T-cell (primary cell): ENCODE data around the gene TRMT112. TPM values are rescaled to one million over a fixed set of nuclear protein-coding genes. Genes with fewer than 3 reads are reported as not detected.

Source experiments
- ATAC-seq, 4 experiments: fragments of 200-7000 bp in 3 of 4; fragments of 150-1000 bp in 1 of 4; cut with Tn5 transposase; replicated peaks in 1 of 4; 1 replicate in 3 of 4; 2 replicates in 1 of 4; pipeline ENCODE4 v1.10.0; 2021; ENCODE audit warnings: moderate library complexity in 3 of 4, mild to moderate bottlenecking in 2 of 4, moderate number of reproducible peaks in 1 of 4
- CTCF ChIA-PET, 2 donors: fragments of 300-600 bp; sonication (Branson Sonifier 250); formaldehyde crosslinking; loops; one replicate each; lab custom pipeline; 2022; ENCODE audit warnings: antibody characterized with exemption in 2 of 2; lab: Charles Lee
- POLR2A ChIA-PET, 2 donors: fragments of 300-600 bp; sonication (Branson Sonifier 250); formaldehyde crosslinking; loops; one replicate each; lab custom pipeline; 2022; ENCODE audit warnings: antibody characterized with exemption in 2 of 2; lab: Charles Lee
- DNase-seq, 35 experiments: peaks; one replicate each; pipeline versions ENCODE4 v3.0.0 to v3.0.0-alpha.2; 2013 to 2023
- H3K27ac ChIP-seq: one replicate; pipeline ENCODE4 v1.5.1; 2013; ENCODE audit warnings: low read length
- H3K27me3 ChIP-seq, 2 experiments: replicated peaks in 1 of 2; 1 replicate in 1 of 2; 2 replicates in 1 of 2; pipeline versions ENCODE4 v1.6.1 to v1.7.0; 2013; ENCODE audit warnings: low read length in 1 of 2, mixed read lengths in 1 of 2; ENCODE audit not compliant: control insufficient read depth in 2 of 2, insufficient read depth in 2 of 2; ENCODE audit errors: extremely low read depth in 1 of 2
- H3K36me3 ChIP-seq, 2 donors: 1 replicate in 1 of 2; 2 replicates in 1 of 2; pipeline versions ENCODE4 v1.6.1 to v1.7.0; 2013; ENCODE audit warnings: low read length in 1 of 2; ENCODE audit not compliant: control insufficient read depth in 2 of 2, insufficient read depth in 1 of 2; ENCODE audit errors: extremely low read depth in 1 of 2
- H3K4me1 ChIP-seq, 2 experiments: 1 replicate in 1 of 2; 2 replicates in 1 of 2; pipeline versions ENCODE4 v1.6.1 to v1.7.0; 2013; ENCODE audit warnings: low read length in 2 of 2, mixed read lengths in 1 of 2; ENCODE audit not compliant: insufficient read depth in 2 of 2, control insufficient read depth in 1 of 2; ENCODE audit errors: extremely low read depth in 1 of 2
- H3K4me3 ChIP-seq, 2 donors: 1 replicate in 1 of 2; 2 replicates in 1 of 2; pipeline versions ENCODE4 v1.5.1 to v1.7.0; 2013; ENCODE audit warnings: mild to moderate bottlenecking in 2 of 2, low read length in 1 of 2, moderate library complexity in 1 of 2; ENCODE audit not compliant: control insufficient read depth in 1 of 2; ENCODE audit errors: extremely low read depth in 1 of 2
- H3K9me3 ChIP-seq: 2 replicates; pipeline ENCODE4 v1.7.0; 2013
- H3K27ac Mint-ChIP-seq, 2 donors: one replicate each; pipeline ENCODE4 v1.8.0; 2020 to 2021; ENCODE audit warnings: mild to moderate bottlenecking in 2 of 2, mixed read lengths in 2 of 2
- H3K27me3 Mint-ChIP-seq, 2 donors: one replicate each; pipeline ENCODE4 v1.8.0; 2021 to 2022; ENCODE audit warnings: mixed read lengths in 2 of 2
- H3K36me3 Mint-ChIP-seq: one replicate; pipeline ENCODE4 v1.8.0; 2021; ENCODE audit warnings: mixed read lengths
- H3K4me1 Mint-ChIP-seq, 3 donors: one replicate each; pipeline ENCODE4 v1.8.0; 2020 to 2022; ENCODE audit warnings: mixed read lengths in 3 of 3, mild to moderate bottlenecking in 1 of 3
- H3K4me3 Mint-ChIP-seq, 3 donors: one replicate each; pipeline ENCODE4 v1.8.0; 2020 to 2022; ENCODE audit warnings: mild to moderate bottlenecking in 3 of 3, mixed read lengths in 3 of 3, moderate library complexity in 3 of 3
- H3K9me3 Mint-ChIP-seq, 3 donors: one replicate each; pipeline ENCODE4 v1.8.0; 2020 to 2022; ENCODE audit warnings: mixed read lengths in 3 of 3
- WGBS: methylation state at CpG from one replicate; pipeline ENCODE4 v1.1.5; 2013; ENCODE audit warnings: missing lambda C conversion rate; ENCODE audit not compliant: insufficient coverage; 5-methylcytosine and 5-hydroxymethylcytosine counted together
- total RNA-seq, 35 experiments: library from RNA in 6 of 35; stranded (reverse) in 6 of 35; fragments of 120-200 nt in 1 of 35; gene quantifications; one replicate each; pipeline versions ENCODE4 v1.2.1 to v1.2.4 and lab custom pipeline; 2013 to 2026

TRMT112 gene
- total RNA-seq, 5 donors from 2014 or later (not counting 1 experiment from before 2014, with no cell fraction given): 104 to 177 (median 151) TPM

GRCh38 chr11:64299847-64300648 lies 17.3 kb downstream of the TRMT112 start, which contains the start of gene CATSPERZ:
TSS of gene CATSPERZ (plus strand) at chr11:64300358. CDS start at chr11:64300411, 53 bp downstream.
- ChIA-PET CTCF (interaction anchor here (1.9 to 5.8 kb wide), 4 partner anchors 14 to 94 kb away, joined by 4 to 122 read pairs (median 18); partner anchors contain the start of genes BAD (in 1 of the 2), FERMT3 (in 1 of the 2), GPR137 (in 1 of the 2) and PRDX5 (in 1 of the 2)), POLR2A (no interaction called here)
- no peak within 1 kb of the TSS for H3K27ac ChIP-seq
- ATAC-seq (no peak), DNase-seq (peak in 10 of 35 experiments; percentile 10 to 53 (median 29))
- no peaks in the 10 kb centered on the region for H3K36me3 ChIP-seq
- Mint-ChIP-seq H3K4me1 (peaks cover 30 to 39% (median 34%) of the 10 kb centered on the region in 3 donors), H3K27me3 (peaks cover 37 to 64% of the 10 kb centered on the region in 2 donors), H3K27ac (peak within 1 kb of the TSS in 1 of 2 donors; percentile 27), H3K36me3 (no peaks in the 10 kb centered on the region), H3K9me3 (no peaks in the 10 kb centered on the region), H3K4me3 (peak within 1 kb of the TSS; percentile 46 to 78 (median 72))
- H3K4me1 ChIP-seq: peaks cover 11 to 56% of the 10 kb centered on the region in 2 experiments
- WGBS: 2% methylated on average over 34 of the region's 54 CpGs
- H3K27me3 ChIP-seq: peaks cover 17 to 88% of the 10 kb centered on the region in 2 experiments
- H3K9me3 ChIP-seq: no peaks in the 10 kb centered on the region
- H3K4me3 ChIP-seq: peak within 1 kb of the TSS; percentile 13 to 54

GRCh38 chr11:64298966-64299846 lies 18.2 kb downstream of the TRMT112 start:
- Mint-ChIP-seq H3K4me1 (peaks cover 28 to 37% (median 30%) of the 10 kb centered on the region in 3 donors), H3K36me3 (no peaks in the 10 kb centered on the region), H3K27me3 (peaks cover 44 to 70% of the 10 kb centered on the region in 2 donors), H3K4me3 (peak overlapping the region; percentile 44 to 78 (median 58)), H3K9me3 (no peaks in the 10 kb centered on the region), H3K27ac (peak overlapping the region in 1 of 2 donors; percentile 23)
- H3K27me3 ChIP-seq: peaks cover 17 to 96% of the 10 kb centered on the region in 2 experiments
- H3K4me3 ChIP-seq: peak overlapping the region in 1 of 2 donors; percentile 54
- peaks cover 9 to 50% of the 10 kb centered on the region in 2 experiments for H3K4me1 ChIP-seq
- ChIA-PET POLR2A (interaction anchor here in 1 of 2 donors (0.6 kb wide), 1 partner anchor 112 kb away, joined by 3 read pairs; no protein-coding TSS in a partner anchor), CTCF (no interaction called here)
- H3K27ac ChIP-seq: no peak overlapping the region
- no peak for DNase-seq
- H3K36me3 ChIP-seq: no peaks in the 10 kb centered on the region
- WGBS: 5% methylated on average over 51 of the region's 60 CpGs
- H3K9me3 ChIP-seq: no peaks in the 10 kb centered on the region
- ATAC-seq: no peak

DNA sequence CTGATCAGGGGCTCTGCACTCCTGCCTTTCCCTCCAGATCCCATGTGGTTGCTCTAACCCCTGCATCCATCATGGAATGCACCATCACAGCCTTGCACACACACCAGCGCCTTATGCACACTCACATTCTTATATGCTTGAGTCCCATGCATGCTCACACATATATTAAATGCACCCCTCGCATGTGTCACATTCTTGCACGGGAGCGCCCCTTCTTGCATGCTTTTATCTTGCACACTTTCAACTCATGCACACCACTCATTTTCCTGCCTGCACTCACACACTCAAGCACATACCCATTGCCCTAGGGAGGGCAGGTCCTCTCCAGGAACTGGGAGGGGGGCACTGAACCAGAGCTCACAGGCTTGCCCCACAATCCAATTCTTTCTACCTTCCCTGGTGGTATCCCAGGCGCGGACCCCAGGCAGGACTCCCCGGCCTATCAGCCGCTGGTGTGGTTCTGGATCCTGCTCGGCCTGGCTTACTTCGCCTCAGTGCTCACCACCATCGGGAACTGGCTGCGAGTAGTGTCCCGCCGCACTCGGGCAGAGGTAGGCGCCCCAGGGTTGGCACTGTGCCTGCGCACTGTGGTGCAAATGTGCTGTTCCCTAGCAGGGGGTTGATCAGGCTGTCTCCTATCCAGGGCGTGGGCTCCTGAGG lies 19.5 kb downstream of the TRMT112 start:
- H3K36me3 ChIP-seq: no peaks in the 10 kb centered on the region
- H3K27ac Mint-ChIP-seq: peak overlapping the region in 1 of 2 donors; percentile 20
- H3K36me3 Mint-ChIP-seq: no peaks in the 10 kb centered on the region
- H3K27ac ChIP-seq: no peak overlapping the region
- H3K4me3 ChIP-seq: peak overlapping the region in 1 of 2 donors; percentile 32
- peaks cover 24 to 34% (median 25%) of the 10 kb centered on the region in 3 donors for H3K4me1 Mint-ChIP-seq
- WGBS: 13% methylated on average over 16 of the region's 18 CpGs
- CTCF ChIA-PET: no interaction called here
- H3K4me3 Mint-ChIP-seq: peak overlapping the region in 1 of 3 donors; percentile 44
- DNase-seq: no peak
- H3K27me3 ChIP-seq: peaks cover 17 to 98% of the 10 kb centered on the region in 2 experiments
- ATAC-seq: no peak
- H3K9me3 Mint-ChIP-seq: no peaks in the 10 kb centered on the region
- peaks cover 58 to 81% of the 10 kb centered on the region in 2 donors for H3K27me3 Mint-ChIP-seq
- H3K4me1 ChIP-seq: peaks cover 9 to 43% of the 10 kb centered on the region in 2 experiments
- H3K9me3 ChIP-seq: no peaks in the 10 kb centered on the region
- POLR2A ChIA-PET: interaction anchor here in 1 of 2 donors (0.6 kb wide), 1 partner anchor 1022 kb away, joined by 6 read pairs; no protein-coding TSS in a partner anchor

DNA sequence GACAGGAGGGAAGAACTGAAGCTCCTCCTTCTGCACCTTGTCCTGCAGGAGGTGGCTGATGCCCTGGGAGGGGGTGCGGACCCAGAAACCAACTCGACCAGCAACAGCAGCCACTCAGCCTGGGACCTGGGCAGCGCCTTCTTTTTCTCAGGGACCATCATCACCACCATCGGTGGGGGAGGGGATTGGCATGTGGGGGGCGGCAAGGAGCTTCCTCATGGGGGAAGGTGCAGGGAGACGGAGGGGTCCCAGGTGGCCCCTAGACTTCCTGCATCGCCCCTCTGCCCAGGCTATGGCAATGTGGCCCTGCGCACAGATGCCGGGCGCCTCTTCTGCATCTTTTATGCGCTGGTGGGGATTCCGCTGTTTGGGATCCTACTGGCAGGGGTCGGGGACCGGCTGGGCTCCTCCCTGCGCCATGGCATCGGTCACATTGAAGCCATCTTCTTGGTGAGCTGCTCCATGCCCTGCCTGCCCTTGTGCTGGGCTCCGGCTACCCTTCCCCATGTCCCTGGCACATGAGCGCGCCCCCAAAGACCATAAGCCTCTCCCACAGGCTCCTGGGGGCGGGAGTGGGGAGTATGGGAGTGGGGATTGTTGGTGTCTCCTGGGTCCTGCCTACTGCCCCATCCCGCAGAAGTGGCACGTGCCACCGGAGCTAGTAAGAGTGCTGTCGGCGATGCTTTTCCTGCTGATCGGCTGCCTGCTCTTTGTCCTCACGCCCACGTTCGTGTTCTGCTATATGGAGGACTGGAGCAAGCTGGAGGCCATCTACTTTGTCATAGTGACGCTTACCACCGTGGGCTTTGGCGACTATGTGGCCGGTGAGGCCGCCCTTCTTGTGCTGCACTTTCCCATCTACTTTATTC lies 20.3 kb downstream of the TRMT112 start:
- ChIA-PET POLR2A (interaction anchor here in 1 of 2 donors (0.6 kb wide), 1 partner anchor 1023 kb away, joined by 6 read pairs; no protein-coding TSS in a partner anchor), CTCF (no interaction called here)
- Histone ChIP-seq H3K36me3 (no peaks in the 10 kb centered on the region), H3K27me3 (peaks cover 17 to 98% of the 10 kb centered on the region in 2 experiments), H3K9me3 (no peaks in the 10 kb centered on the region), H3K27ac (no peak overlapping the region), H3K4me1 (peaks cover 13 to 50% of the 10 kb centered on the region in 2 experiments), H3K4me3 (no peak overlapping the region)
- H3K4me1 Mint-ChIP-seq: peaks cover 24 to 36% (median 25%) of the 10 kb centered on the region in 3 donors
- peak overlapping the region in 1 of 2 donors; percentile 20 for H3K27ac Mint-ChIP-seq
- DNase-seq (no peak), ATAC-seq (no peak)
- H3K27me3 Mint-ChIP-seq: peaks cover 58 to 85% of the 10 kb centered on the region in 2 donors
- no peaks in the 10 kb centered on the region for H3K36me3 Mint-ChIP-seq
- no peak overlapping the region for H3K4me3 Mint-ChIP-seq
- H3K9me3 Mint-ChIP-seq: no peaks in the 10 kb centered on the region
- 11% methylated on average over 26 of the region's 34 CpGs for WGBS

DNA sequence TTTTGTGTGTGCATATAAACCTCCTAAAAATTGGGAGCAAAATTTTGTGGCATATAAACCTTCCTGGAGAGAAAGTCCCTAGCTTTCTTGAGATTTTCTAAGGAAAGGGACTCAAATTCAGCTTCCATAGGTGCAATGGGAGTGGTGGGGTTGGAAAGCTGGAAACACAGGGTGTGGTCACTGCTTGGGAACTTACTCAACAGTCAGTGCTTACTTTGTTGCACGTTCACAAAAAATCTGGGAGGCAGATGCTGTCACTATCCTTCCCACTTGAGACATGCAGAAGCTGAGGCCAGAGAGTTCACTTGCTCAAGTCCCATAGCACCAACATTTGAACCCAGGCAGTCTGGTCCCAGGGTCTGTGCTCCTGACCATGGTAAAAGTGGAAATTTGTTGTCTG lies 21.1 kb downstream of the TRMT112 start:
- Mint-ChIP-seq H3K27ac (no peak overlapping the region), H3K4me1 (peaks cover 24 to 33% (median 24%) of the 10 kb centered on the region in 3 donors), H3K36me3 (no peaks in the 10 kb centered on the region), H3K4me3 (no peak overlapping the region), H3K9me3 (no peaks in the 10 kb centered on the region), H3K27me3 (peaks cover 58 to 79% of the 10 kb centered on the region in 2 donors)
- Histone ChIP-seq H3K4me1 (peaks cover 13 to 47% of the 10 kb centered on the region in 2 experiments), H3K27me3 (peaks cover 17 to 91% of the 10 kb centered on the region in 2 experiments), H3K36me3 (no peaks in the 10 kb centered on the region), H3K27ac (no peak overlapping the region), H3K4me3 (no peak overlapping the region), H3K9me3 (no peaks in the 10 kb centered on the region)
- 89% methylated on average over 1 of the region's 1 CpG for WGBS
- DNase-seq (no peak), ATAC-seq (no peak)
- POLR2A ChIA-PET: no interaction called here
- CTCF ChIA-PET: no interaction called here
